HG03342 (cell line): Measurements from ENCODE around the gene COG7.
"Not testable (repeated sequence)": the region's sequence is repeated elsewhere in the genome, so short reads cannot be mapped to it uniquely, and the experiment has no call there.

Source experiments
- ATAC-seq: cut with Tn5 transposase; IDR thresholded peaks from one replicate; pipeline ENCODE4 v1.9.1; 2021; ENCODE audit warnings: mild to moderate bottlenecking, moderate library complexity; ENCODE audit not compliant: unreplicated experiment

COG7 gene

DNA sequence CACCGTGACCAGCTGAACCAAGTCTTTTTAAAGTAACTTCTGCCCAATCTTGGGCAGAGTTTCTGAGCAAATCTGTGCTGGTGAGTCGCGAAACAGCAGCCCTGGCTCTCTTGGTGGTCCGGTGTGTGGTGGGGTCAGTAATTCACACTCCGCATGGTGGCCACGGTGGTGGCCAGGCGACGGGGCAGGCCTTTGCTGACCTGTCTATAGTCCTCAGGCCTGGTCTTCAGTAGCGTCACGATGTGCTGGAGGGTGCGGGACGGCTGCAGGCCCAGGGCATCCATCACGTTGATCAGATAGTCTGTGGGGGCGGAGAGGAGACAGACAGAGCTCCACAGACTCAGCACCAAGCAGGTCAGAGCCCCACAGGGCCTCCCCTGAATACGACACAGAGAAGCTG, 64.2 kb downstream of the COG7 start:
- no peak for ATAC-seq

GRCh38 chr16:23387666-23388065, 65.3 kb downstream of the COG7 start:
- no peak for ATAC-seq

DNA sequence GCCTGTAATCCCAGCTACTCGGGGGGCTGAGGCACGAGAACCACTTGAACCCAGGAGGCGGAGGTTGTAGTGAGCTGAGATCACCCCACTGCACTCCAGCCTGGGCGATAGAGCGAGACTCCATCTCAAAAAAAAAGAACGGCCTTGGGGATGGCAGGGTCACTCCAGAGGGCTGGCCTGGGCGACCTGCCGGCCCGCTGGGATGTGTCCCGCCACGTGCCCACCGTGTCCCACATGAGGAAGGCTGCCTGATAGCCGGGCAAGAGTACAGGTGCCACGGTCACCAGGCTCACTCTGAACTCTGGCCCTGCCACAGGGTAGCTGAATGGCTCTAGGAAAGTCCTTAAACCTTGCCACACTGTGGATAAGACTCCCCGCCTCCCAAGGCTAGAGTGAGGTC, 67.5 kb downstream of the COG7 start:
- ATAC-seq = no peak

DNA sequence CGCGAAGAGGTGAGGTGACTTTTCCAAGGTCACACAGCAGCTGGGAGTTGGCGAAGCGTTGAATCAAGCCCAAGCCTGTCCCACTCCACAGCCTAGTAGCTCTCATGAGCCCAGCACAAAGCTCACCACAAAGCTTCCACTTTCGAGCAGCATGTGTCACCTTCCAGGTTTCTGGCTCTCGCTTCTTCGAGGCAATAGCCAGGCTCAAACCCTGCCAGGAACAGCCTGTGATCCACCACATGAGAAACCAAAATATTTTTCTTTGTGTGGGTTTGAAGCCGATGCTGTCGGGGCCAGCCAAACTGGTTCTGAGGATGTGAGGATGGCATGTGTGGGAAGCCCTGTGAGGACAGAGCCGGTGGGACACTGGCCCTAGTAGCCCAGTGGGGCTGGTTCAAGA, 68.1 kb downstream of the COG7 start:
- ATAC-seq = no peak

DNA sequence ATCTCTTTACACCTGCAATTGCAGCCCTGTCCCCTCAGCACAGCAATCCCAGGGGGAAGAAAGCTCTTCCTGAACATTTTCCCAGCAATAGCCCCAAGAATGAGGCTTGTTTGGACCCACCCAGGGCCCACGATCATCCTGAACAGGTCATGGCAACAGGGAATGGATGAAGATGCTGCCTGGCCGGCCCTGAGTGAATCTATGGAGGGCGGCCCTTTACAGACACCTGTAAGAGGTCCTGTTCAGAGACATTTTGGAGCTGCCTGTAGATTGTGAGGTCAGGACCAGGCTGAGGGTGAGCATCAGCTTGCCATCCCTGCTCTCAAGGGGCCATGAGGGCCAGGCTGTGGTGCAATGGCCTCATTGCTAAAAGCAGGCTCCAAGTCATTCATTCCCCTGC, 69.1 kb downstream of the COG7 start:
- ATAC-seq = no peak

GRCh38 chr16:23382279-23382678, 70.7 kb downstream of the COG7 start:
- no peak for ATAC-seq

DNA sequence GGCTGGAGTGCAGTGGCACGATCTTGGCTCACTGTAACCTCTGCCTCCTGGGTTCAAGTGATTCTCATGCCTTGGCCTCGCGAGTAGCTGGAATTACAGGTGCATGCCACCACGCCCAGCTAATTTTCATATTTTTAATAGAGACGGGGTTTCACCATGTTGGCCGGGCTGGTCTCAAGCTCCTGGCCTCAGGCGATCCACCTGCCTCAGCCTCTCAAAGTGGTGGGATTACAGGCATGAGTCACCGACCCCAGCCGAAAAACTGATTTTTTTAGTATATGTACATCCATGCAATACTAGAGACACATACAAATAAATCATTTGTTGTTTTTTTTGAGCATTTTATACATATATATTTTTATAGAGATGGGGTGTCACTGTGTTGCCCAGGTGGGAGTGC, 71.3 kb downstream of the COG7 start:
- ATAC-seq = not testable (repeated sequence)

DNA sequence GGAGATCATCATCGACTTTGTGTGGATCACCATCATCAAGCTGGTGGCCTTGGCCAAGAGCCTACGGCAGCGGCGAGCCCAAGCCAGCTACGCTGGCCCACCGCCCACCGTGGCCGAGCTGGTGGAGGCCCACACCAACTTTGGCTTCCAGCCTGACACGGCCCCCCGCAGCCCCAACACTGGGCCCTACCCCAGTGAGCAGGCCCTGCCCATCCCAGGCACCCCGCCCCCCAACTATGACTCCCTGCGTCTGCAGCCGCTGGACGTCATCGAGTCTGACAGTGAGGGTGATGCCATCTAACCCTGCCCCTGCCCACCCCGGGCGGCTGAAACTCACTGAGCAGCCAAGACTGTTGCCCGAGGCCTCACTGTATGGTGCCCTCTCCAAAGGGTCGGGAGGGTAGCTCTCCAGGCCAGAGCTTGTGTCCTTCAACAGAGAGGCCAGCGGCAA, 72.5 kb downstream of the COG7 start:
- ATAC-seq = no peak

DNA sequence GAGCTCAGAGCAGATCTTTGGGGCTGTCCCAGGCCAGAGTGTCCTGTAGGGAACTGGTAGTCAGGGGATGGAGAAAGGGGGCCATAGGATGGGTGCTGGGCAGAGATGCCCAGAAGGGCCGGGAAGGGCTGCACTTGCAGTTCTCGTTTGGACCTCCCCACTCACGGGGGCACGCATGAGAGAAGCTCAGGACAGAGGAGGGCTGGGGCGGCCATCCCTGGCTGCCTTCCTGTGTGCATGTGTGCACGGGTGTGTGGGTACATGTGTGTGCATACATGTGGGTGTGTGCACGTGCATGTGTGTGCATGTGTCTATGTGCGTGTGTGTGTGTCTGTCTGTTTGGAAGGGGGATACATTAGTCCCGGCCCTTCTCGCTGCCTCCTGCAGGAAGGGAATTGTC, 73.3 kb downstream of the COG7 start:
- no peak for ATAC-seq

DNA sequence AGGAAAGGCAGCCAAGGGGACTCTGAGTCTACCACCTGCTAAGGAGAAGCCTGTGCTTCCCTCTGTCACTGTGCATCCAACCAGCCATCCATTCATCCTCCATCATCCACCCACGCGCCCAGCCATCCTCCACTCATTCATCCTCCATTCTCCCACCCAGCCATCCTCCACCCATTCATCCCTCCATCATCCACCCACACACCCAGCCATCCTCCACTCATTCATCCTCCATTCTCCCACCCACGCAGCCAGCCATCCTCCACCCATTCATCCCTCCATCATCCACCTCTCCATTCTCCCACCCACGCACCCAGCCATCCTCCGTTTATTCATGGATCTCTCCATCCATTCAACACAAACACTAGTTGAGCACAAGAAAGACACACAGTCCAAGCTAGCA, 74.1 kb downstream of the COG7 start:
- ATAC-seq = no peak

DNA sequence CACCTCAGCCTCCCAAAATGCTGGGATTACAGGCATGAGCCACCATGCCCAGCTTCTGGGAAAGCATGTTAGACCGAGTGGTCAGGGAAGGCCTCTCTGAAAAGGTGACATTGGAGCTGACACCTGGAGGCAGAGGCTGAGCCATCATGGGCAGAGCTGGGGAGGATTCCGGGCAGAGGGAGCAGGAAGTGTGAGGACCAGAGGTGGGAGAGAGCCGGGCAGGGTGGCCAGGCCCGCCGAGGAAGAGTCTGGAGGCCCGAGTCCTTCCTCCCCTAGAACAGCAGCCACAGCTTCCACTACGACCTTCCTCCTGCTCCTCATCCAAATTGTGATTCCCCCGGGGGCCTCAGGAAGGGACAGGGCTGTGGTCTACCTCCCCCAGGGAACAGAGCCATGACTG, 74.7 kb downstream of the COG7 start:
- no peak for ATAC-seq

GRCh38 chr16:23377071-23377931, 75.7 kb downstream of the COG7 start:
- ATAC-seq = no peak

- ATAC-seq = no peak
These were observed 77.3 kb downstream of the COG7 start for GRCh38 chr16:23375643-23376042.

- ATAC-seq = no peak
These were observed 78.1 kb downstream of the COG7 start for GRCh38 chr16:23374721-23375510.

DNA sequence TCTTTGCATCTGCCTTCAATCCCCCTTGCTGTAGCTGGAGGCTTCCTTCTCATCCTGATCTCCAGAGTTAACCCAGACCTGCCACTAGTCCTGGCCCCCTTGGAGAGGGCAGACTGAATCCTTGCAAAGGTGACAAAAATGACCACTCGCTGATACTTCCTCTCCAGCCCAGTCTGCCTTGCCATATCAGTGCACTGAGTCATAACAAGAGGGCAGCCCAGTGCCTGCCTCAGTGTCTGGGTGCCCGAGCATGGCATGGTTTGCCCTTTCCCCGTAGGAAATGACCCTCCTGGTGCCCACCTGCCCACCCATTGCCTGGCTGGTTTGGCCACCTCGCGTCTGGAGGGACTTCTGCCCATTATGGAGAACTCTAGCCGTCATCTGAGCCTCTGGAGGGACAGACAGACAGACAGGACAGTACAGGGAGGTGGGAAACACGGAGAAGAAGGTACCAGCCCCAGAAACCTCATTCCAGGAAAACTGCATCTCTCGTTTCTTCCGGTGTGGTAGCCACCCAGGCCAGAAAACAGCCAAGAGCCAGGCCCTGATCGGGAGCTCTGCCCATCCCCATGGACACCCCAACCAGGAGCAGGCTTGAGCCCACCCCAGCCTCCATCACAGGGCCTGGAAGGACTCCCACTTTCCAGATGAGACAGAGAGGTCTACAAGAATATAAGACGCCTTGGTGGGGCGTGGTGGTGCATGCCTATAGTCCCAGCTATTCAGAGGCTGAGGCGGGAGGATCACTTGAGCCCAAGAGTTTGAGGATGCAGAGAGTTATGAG, 79.4 kb downstream of the COG7 start:
- no peak for ATAC-seq

- no peak for ATAC-seq
These were observed 81.6 kb downstream of the COG7 start for GRCh38 chr16:23371368-23371767.

GRCh38 chr16:23369416-23369815, 83.6 kb downstream of the COG7 start:
- ATAC-seq = no peak

DNA sequence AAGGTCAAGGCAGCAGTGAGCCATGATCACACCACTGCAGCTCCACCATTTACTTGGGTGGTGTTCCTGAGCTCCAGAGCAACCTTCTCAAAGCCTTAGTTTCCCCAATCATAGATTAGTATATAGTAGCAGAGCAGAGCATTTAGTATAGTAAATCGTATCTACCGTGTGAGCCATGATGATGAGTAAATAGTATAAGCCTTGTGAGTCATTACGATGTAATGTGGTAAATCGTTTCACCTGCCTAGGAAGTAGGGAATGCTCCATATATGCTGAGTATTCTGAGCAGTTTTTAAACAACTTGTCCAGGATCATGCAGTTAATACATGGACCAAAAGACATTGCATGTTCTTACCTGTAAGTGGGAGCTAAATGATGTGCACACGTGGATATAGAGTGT, 84.5 kb downstream of the COG7 start:
- no peak for ATAC-seq

DNA sequence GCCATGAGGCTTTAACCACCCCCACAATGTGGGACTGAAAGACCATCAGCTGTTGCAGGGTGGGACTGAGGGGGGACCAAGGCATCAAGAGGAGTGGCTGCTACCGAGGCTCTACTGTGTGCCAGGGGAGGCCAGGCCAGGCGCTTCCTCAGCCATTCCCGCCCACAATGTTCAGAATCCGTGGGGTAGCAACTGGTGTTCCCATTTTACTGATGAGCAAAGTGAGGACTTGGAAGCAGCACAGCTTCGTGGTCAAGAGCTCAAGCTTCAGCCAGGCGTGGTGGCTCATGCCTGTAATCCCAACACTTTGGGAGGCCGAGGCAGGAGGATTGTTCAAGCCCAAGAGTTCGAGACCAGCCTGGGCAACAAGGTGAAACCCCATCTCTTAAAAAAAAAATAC, 85.0 kb downstream of the COG7 start:
- ATAC-seq = no peak

GRCh38 chr16:23367564-23367963, 85.4 kb downstream of the COG7 start:
- no peak for ATAC-seq

DNA sequence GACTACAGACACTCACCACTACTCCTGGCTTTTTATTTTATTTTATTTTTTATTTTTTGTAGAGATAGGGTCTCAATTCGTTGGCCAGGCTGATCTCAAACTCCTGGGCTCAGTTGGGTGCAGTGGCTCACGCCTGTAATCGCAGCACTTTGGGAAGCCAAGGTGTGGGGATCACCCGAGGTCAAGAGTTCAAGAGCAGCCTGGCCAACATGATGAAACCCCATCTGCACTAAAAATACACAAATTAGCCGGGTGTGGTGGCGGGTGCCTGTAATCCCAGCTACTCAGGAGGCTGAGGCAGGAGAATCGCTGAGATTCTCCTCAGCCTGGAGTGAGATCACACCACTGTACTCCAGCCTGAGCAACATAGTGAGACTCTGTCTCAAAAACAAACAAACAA, 86.6 kb downstream of the COG7 start:
- not testable (repeated sequence) for ATAC-seq
